Erythroblast (primary cell): ENCODE measurements around the gene TBX4.

Source experiments
- GATA1 ChIP-seq: IDR thresholded peaks from 2 replicates; pipeline ENCODE4 v1.6.1; 2011; ENCODE audit warnings: low read depth, mild to moderate bottlenecking, control low read depth, low read length, moderate library complexity
- POLR2A ChIP-seq: IDR thresholded peaks from 2 replicates; pipeline ENCODE4 v1.6.1; 2011; ENCODE audit warnings: mild to moderate bottlenecking, low read length

- TF ChIP-seq POLR2A, result no peak
- no peak for TF ChIP-seq GATA1
Measured at GRCh38 chr17:61519139-61519538, 66.9 kb downstream of the TBX4 start.
